B cell (primary cell): ENCODE data around the gene BRD4. TPM values are rescaled to one million over a fixed set of nuclear protein-coding genes. Genes with fewer than 3 reads are reported as not detected.

Experiments
- ATAC-seq: fragments of 200-7000 bp; cut with Tn5 transposase; one replicate; pipeline ENCODE4 v1.10.0; 2021; ENCODE audit warnings: low read depth, mild to moderate bottlenecking, moderate number of reproducible peaks, moderate library complexity
- CTCF ChIA-PET: fragments of 350-600 bp; sonication (Branson Sonifier 250); formaldehyde crosslinking; loops from one replicate; lab custom pipeline; 2021; ENCODE audit warnings: antibody characterized with exemption, inconsistent platforms; lab: Charles Lee
- POLR2A ChIA-PET: fragments of 350-600 bp; sonication (Branson Sonifier 250); formaldehyde crosslinking; loops from one replicate; lab custom pipeline; 2021; ENCODE audit warnings: antibody characterized with exemption; lab: Charles Lee
- DNase-seq: peaks from one replicate; pipeline ENCODE4 v3.0.0; 2013
- H2AFZ ChIP-seq: 2 replicates; pipeline ENCODE4 v1.6.1; 2012; ENCODE audit warnings: mild to moderate bottlenecking, low read depth, low read length; ENCODE audit not compliant: insufficient read depth, poor library complexity, severe bottlenecking
- H3K27ac ChIP-seq, 2 donors: 1 replicate in 1 of 2; 2 replicates in 1 of 2; pipeline ENCODE4 v1.5.1; 2012 to 2013; ENCODE audit warnings: low read length in 2 of 2, mild to moderate bottlenecking in 2 of 2, moderate library complexity in 1 of 2
- H3K27me3 ChIP-seq, 4 experiments: fragments of 200-600 bp in 1 of 4; sonication (generic) in 1 of 4; replicated peaks in 1 of 4; 1 replicate in 2 of 4; 2 replicates in 2 of 4; pipeline versions ENCODE4 v1.6.1 to v1.7.0; 2013 to 2016; ENCODE audit warnings: low read length in 3 of 4, mild to moderate bottlenecking in 2 of 4, mixed read lengths in 1 of 4, moderate library complexity in 1 of 4; ENCODE audit not compliant: insufficient read depth in 4 of 4, control insufficient read depth in 3 of 4; ENCODE audit errors: control extremely low read depth in 1 of 4
- H3K36me3 ChIP-seq, 2 experiments: replicated peaks in 1 of 2; 1 replicate in 1 of 2; 2 replicates in 1 of 2; pipeline versions ENCODE4 v1.6.1 to v1.7.1; 2013; ENCODE audit warnings: low read length in 1 of 2; ENCODE audit not compliant: insufficient read depth in 2 of 2, control insufficient read depth in 1 of 2; ENCODE audit errors: control extremely low read depth in 1 of 2, extremely low read depth in 1 of 2
- H3K4me1 ChIP-seq, 2 donors: fragments of 200-600 bp in 1 of 2; sonication (generic) in 1 of 2; 1 replicate in 1 of 2; 2 replicates in 1 of 2; pipeline versions ENCODE4 v1.5.1 to v1.6.1; 2013 to 2017; ENCODE audit warnings: low read length in 2 of 2; ENCODE audit not compliant: control insufficient read depth in 2 of 2, insufficient read depth in 2 of 2
- H3K4me2 ChIP-seq: replicated peaks from 2 replicates; pipeline ENCODE3; 2012; ENCODE audit warnings: mild to moderate bottlenecking, low read depth, low read length; ENCODE audit not compliant: poor library complexity, severe bottlenecking
- H3K4me3 ChIP-seq, 5 experiments: fragments of 200-600 bp in 1 of 5; sonication (generic) in 1 of 5; 1 replicate in 3 of 5; 2 replicates in 2 of 5; pipeline versions ENCODE4 v1.5.1 to v1.7.0; 2011 to 2016; ENCODE audit warnings: low read length in 4 of 5, mild to moderate bottlenecking in 4 of 5, low read depth in 2 of 5, control low read depth in 1 of 5, moderate library complexity in 1 of 5; ENCODE audit not compliant: insufficient read depth in 1 of 5; ENCODE audit errors: control extremely low read depth in 1 of 5, extremely low read depth in 1 of 5
- H3K79me2 ChIP-seq: fragments of 200-600 bp; sonication (generic); one replicate; pipeline ENCODE4 v1.6.0; 2016; ENCODE audit warnings: low read length; ENCODE audit not compliant: control insufficient read depth, insufficient read depth
- H3K9ac ChIP-seq: fragments of 200-600 bp; sonication (generic); 2 replicates; pipeline ENCODE4 v1.6.1; 2017; ENCODE audit warnings: mild to moderate bottlenecking, low read length, moderate library complexity
- H3K9me3 ChIP-seq, 3 donors: one replicate each; pipeline versions ENCODE4 v1.6.1 to v1.7.1; 2013; ENCODE audit warnings: low read length in 2 of 3; ENCODE audit not compliant: control insufficient read depth in 2 of 3, insufficient read depth in 1 of 3; ENCODE audit errors: control extremely low read depth in 1 of 3
- H4K20me1 ChIP-seq: 2 replicates; pipeline ENCODE4 v1.6.0; 2012; ENCODE audit warnings: mild to moderate bottlenecking, low read length; ENCODE audit not compliant: insufficient read depth, control insufficient read depth, poor library complexity, severe bottlenecking
- H3K27ac Mint-ChIP-seq: one replicate; pipeline ENCODE4 v1.8.0; 2021; ENCODE audit warnings: mixed read lengths
- H3K27me3 Mint-ChIP-seq: one replicate; pipeline ENCODE4 v1.8.0; 2021; ENCODE audit warnings: mixed read lengths
- H3K4me1 Mint-ChIP-seq: one replicate; pipeline ENCODE4 v1.8.0; 2021; ENCODE audit warnings: mixed read lengths
- H3K4me3 Mint-ChIP-seq: one replicate; pipeline ENCODE4 v1.8.0; 2021; ENCODE audit warnings: mixed read lengths
- H3K9me3 Mint-ChIP-seq: one replicate; pipeline ENCODE4 v1.8.0; 2022; ENCODE audit warnings: mixed read lengths; ENCODE audit not compliant: insufficient read depth
- EZH2 ChIP-seq: IDR thresholded peaks from 2 replicates; pipeline ENCODE4 v1.6.1; 2012; ENCODE audit warnings: borderline replicate concordance, low read depth, mild to moderate bottlenecking, moderate library complexity, low read length; ENCODE audit not compliant: insufficient read depth, poor library complexity, severe bottlenecking
- WGBS: methylation state at CpG from one replicate; pipeline ENCODE4 v1.1.5; 2013; ENCODE audit warnings: missing lambda C conversion rate; ENCODE audit not compliant: insufficient coverage; 5-methylcytosine and 5-hydroxymethylcytosine counted together
- intact Hi-C: fragments of 100-400 bp; cut with micrococcal nuclease; formaldehyde crosslinking; loops from one replicate; pipeline ENCODE4 v1.10.0; 2022
- polyA plus RNA-seq: library from polyadenylated mRNA; depleted of rRNA; stranded (reverse); fragments of >200 nt; gene quantifications from 2 replicates; pipeline ENCODE4 v1.2.3, GENCODE V29; 2012
- total RNA-seq, 2 donors: library from RNA; stranded (reverse); fragments of 120-200 nt in 1 of 2; gene quantifications; 1 replicate in 1 of 2; 2 replicates in 1 of 2; pipeline versions ENCODE4 v1.2.3 to v1.2.4, GENCODE V29; 2013 to 2022
- TF ChIP-seq, protein P1 (sequence below): fragments of 200-600 bp; IDR thresholded peaks from one replicate; pipeline ENCODE4 v1.8.0; 2022; ENCODE audit warnings: antibody characterized with exemption, mild to moderate bottlenecking

The BRD4 gene
- total and polyA plus RNA-seq, 2 donors (not counting 1 experiment from before 2014, with no cell fraction given), result 30.7 to 209 TPM

- H3K27ac Mint-ChIP-seq, result peak overlapping the region; percentile 32
- no peak overlapping the region for H3K4me3 ChIP-seq
- H3K4me3 Mint-ChIP-seq, result no peak overlapping the region
- H3K36me3 ChIP-seq, result peaks cover 0 to 24% of the 10 kb centered on the region in 2 experiments
- DNase-seq, result no peak
- intact Hi-C loops, result no loop called here
- no peaks in the 10 kb centered on the region for H3K9me3 Mint-ChIP-seq
- no peak for TF ChIP-seq EZH2
- peak overlapping the region in 1 of 2 donors; percentile 19 for H3K27ac ChIP-seq
- H3K9me3 ChIP-seq, result no peaks in the 10 kb centered on the region
- H3K4me2 ChIP-seq, result peak overlapping the region; percentile 67
- no peak overlapping the region for H2AFZ ChIP-seq
- H3K27me3 ChIP-seq, result no peaks in the 10 kb centered on the region
- peaks cover 96% of the 10 kb centered on the region for H4K20me1 ChIP-seq
- peaks cover 92 to 97% of the 10 kb centered on the region in 2 donors for H3K4me1 ChIP-seq
- H3K79me2 ChIP-seq, result peaks cover 100% of the 10 kb centered on the region
- ChIA-PET POLR2A (no interaction called here), CTCF (interaction anchor here (1.7 kb wide), 1 partner anchor 39 kb away, joined by 3 read pairs; no protein-coding TSS in a partner anchor)
- ATAC-seq, result no peak
- no peak overlapping the region for H3K9ac ChIP-seq
- peaks cover 97% of the 10 kb centered on the region for H3K4me1 Mint-ChIP-seq
- WGBS, result 90% methylated on average over 3 of the region's 5 CpGs
- H3K27me3 Mint-ChIP-seq, result no peaks in the 10 kb centered on the region
Observed at GRCh38 chr19:15294561-15294990, 37.8 kb downstream of the BRD4 start.

DNA sequence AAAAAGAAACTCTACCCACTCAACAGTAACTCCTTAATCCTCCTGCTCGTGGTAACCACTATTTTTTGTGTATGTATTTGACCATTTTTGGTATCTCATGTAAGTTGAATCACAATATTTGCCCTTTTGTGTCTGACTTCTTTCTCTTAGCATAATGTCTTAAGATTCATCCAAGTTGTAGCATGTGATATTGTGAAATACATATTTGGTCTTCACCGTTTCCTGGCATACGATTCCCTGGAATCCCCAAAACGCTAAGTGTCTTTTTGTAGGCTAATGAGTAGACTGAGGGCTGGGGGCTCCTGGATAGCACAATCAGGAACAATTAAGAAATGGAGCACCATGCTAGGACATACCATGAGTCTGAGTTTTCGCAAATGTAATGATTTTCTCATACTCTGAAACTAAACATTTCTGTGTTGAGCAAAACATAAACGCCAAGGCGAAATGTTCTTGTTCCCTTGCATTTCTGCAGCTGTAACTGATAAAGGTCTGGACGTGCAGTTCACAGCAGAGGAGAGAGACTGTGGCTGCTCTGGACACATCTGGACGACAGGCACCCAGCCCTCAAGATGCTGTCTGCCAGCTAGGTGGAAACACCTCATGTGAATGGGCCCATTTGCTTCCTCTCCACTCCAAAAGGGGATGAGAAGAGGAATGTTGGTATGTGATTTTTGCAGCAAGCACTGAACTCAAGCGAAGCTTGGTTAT lies 38.4 kb downstream of the BRD4 start:
- H3K9me3 ChIP-seq, result no peaks in the 10 kb centered on the region
- H3K79me2 ChIP-seq, result peaks cover 99% of the 10 kb centered on the region
- H4K20me1 ChIP-seq, result peaks cover 95% of the 10 kb centered on the region
- Mint-ChIP-seq H3K9me3 (no peaks in the 10 kb centered on the region), H3K4me1 (peaks cover 96% of the 10 kb centered on the region), H3K4me3 (peak overlapping the region; percentile 77), H3K27ac (peak overlapping the region; percentile 32), H3K27me3 (no peaks in the 10 kb centered on the region)
- peaks cover 0 to 24% of the 10 kb centered on the region in 2 experiments for H3K36me3 ChIP-seq
- TF ChIP-seq, protein P1, sequence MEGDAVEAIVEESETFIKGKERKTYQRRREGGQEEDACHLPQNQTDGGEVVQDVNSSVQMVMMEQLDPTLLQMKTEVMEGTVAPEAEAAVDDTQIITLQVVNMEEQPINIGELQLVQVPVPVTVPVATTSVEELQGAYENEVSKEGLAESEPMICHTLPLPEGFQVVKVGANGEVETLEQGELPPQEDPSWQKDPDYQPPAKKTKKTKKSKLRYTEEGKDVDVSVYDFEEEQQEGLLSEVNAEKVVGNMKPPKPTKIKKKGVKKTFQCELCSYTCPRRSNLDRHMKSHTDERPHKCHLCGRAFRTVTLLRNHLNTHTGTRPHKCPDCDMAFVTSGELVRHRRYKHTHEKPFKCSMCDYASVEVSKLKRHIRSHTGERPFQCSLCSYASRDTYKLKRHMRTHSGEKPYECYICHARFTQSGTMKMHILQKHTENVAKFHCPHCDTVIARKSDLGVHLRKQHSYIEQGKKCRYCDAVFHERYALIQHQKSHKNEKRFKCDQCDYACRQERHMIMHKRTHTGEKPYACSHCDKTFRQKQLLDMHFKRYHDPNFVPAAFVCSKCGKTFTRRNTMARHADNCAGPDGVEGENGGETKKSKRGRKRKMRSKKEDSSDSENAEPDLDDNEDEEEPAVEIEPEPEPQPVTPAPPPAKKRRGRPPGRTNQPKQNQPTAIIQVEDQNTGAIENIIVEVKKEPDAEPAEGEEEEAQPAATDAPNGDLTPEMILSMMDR, result no peak
- TF ChIP-seq EZH2, result no peak
- DNase-seq (no peak), ATAC-seq (no peak)
- ChIA-PET POLR2A (no interaction called here), CTCF (interaction anchor here (1.4 to 1.7 kb wide), 2 partner anchors 23 to 40 kb away, joined by 3 to 4 read pairs; no protein-coding TSS in a partner anchor)
- H2AFZ ChIP-seq, result no peak overlapping the region
- WGBS, result 88% methylated on average over 8 of the region's 10 CpGs
- H3K27ac ChIP-seq, result peak overlapping the region in 1 of 2 donors; percentile 70
- no peak overlapping the region for H3K4me3 ChIP-seq
- intact Hi-C loops, result no loop called here
- H3K4me1 ChIP-seq, result peaks cover 90 to 97% of the 10 kb centered on the region in 2 donors
- no peak overlapping the region for H3K9ac ChIP-seq
- H3K4me2 ChIP-seq, result peak overlapping the region; percentile 67
- no peaks in the 10 kb centered on the region for H3K27me3 ChIP-seq
